ENCODE data around the gene MTA3. TPM values are rescaled to one million over a fixed set of nuclear protein-coding genes. Genes with fewer than 3 reads are reported as not detected.

MTA3 gene
- total RNA-seq, 1 donor from 2014 or later: 34.3 TPM

GRCh38 chr2:42770288-42771131 lies 202.1 kb downstream of the MTA3 start:
- H3K9me3 ChIP-seq: no peaks in the 10 kb centered on the region
- DNase-seq (no peak), ATAC-seq (peak; percentile 90)
- H3K27ac ChIP-seq: no peak overlapping the region
- no peaks in the 10 kb centered on the region for H3K27me3 ChIP-seq
- peak; percentile 43 for TF ChIP-seq CTCF (IDR thresholded peaks at IDR 0.05)
- no peak overlapping the region for H3K4me3 ChIP-seq
- no peaks in the 10 kb centered on the region for H3K36me3 ChIP-seq
- no peaks in the 10 kb centered on the region for H3K4me1 ChIP-seq
- intact Hi-C loops (cut with DNase I): no loop called here

- H3K36me3 ChIP-seq: no peaks in the 10 kb centered on the region
- DNase-seq: no peak
- no peak overlapping the region for H3K27ac ChIP-seq
- H3K27me3 ChIP-seq: no peaks in the 10 kb centered on the region
- no peaks in the 10 kb centered on the region for H3K4me1 ChIP-seq
- H3K9me3 ChIP-seq: no peaks in the 10 kb centered on the region
- H3K4me3 ChIP-seq: no peak overlapping the region
- intact Hi-C loops (cut with DNase I): no loop called here
- TF ChIP-seq CTCF (IDR thresholded peaks at IDR 0.05): no peak
- no peak for ATAC-seq
Observed at GRCh38 chr2:42771546-42772153, 203.2 kb downstream of the MTA3 start.

DNA sequence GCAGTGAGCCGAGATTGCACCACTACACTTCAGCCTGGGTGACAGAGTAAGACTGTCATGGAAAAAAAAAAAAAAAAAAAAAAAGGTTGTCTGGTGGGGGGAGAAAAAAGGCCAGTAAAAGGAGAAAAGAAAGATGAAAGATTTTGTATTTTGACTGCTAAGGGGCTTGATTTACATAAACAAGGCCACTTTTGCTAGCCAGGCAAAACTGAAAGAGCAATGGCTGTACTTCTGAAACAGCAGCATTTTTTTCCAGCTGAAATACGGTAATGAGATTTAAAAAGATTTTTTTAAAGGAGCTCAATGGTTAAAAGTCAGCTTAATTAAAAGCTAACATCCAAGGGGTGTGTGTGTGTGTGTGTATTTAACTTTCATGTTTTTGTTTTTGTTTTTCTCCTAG lies 206.8 kb downstream of the MTA3 start:
- Histone ChIP-seq H3K27me3 (no peaks in the 10 kb centered on the region), H3K9me3 (no peaks in the 10 kb centered on the region), H3K4me3 (no peak overlapping the region), H3K27ac (no peak overlapping the region), H3K36me3 (no peaks in the 10 kb centered on the region), H3K4me1 (no peaks in the 10 kb centered on the region)
- ATAC-seq (no peak), DNase-seq (no peak)
- intact Hi-C loops (cut with DNase I): no loop called here
- no peak for TF ChIP-seq CTCF (IDR thresholded peaks at IDR 0.05)

- no peak for TF ChIP-seq CTCF (IDR thresholded peaks at IDR 0.05)
- Histone ChIP-seq H3K4me1 (no peaks in the 10 kb centered on the region), H3K4me3 (no peak overlapping the region), H3K27ac (no peak overlapping the region), H3K36me3 (no peaks in the 10 kb centered on the region), H3K27me3 (no peaks in the 10 kb centered on the region), H3K9me3 (no peaks in the 10 kb centered on the region)
- DNase-seq (no peak), ATAC-seq (no peak)
- intact Hi-C loops (cut with DNase I): no loop called here
Observed at GRCh38 chr2:42775810-42776209, 207.4 kb downstream of the MTA3 start.

DNA sequence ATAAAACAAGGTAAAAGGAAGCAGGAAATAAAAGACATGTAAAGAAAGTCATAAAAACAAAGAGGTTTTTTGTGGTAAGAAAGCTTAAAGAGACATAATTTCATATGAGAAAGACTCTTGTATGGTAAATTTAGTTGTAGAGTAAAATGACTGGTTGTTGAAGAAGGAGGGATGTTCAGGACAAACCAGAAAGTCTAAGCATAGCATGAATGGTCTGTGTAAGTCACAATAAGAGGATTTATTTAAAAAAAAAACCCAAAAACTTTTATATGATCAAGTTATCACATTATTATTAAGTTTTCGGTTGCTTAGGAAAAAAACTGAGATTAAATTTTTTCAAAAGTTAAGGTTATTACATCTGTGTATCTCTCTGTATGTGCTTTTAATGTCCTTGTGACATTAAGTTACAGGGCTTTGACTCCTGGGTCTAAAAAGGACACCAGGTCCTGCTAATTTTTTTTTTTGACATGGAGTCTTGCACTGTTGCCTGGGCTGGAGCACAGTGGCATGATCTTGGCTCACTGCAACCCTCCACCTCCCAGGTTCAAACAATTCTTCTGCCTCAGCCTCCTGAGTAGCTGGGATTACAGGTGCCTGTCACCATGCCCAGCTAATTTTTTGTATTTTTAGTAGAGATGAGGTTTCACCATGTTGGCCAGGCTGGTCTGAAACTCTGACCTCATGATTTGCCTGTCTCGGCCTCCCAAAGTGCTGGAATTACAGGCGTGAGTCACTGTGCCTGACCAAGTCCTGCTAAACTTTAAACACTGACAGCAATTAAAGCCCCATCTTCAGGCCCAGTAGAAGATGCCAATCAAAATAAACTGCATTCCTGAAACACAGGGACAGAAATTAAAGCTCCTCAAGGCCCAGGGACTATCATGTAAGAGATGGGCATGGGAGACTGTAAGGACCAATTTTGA lies 209.7 kb downstream of the MTA3 start:
- TF ChIP-seq CTCF (IDR thresholded peaks at IDR 0.05): no peak
- Histone ChIP-seq H3K27me3 (no peaks in the 10 kb centered on the region), H3K4me3 (no peak overlapping the region), H3K27ac (no peak overlapping the region), H3K4me1 (no peaks in the 10 kb centered on the region), H3K36me3 (no peaks in the 10 kb centered on the region), H3K9me3 (no peaks in the 10 kb centered on the region)
- ATAC-seq (no peak), DNase-seq (no peak)
- intact Hi-C loops (cut with DNase I): no loop called here

Data from upper lobe of right lung (tissue), 1 donor.